ENCODE data around the gene SLC25A48.
"Not testable (repeated sequence)": the region's sequence is repeated elsewhere in the genome, so short reads cannot be mapped to it uniquely, and the experiment has no call there.

Gene SLC25A48

DNA sequence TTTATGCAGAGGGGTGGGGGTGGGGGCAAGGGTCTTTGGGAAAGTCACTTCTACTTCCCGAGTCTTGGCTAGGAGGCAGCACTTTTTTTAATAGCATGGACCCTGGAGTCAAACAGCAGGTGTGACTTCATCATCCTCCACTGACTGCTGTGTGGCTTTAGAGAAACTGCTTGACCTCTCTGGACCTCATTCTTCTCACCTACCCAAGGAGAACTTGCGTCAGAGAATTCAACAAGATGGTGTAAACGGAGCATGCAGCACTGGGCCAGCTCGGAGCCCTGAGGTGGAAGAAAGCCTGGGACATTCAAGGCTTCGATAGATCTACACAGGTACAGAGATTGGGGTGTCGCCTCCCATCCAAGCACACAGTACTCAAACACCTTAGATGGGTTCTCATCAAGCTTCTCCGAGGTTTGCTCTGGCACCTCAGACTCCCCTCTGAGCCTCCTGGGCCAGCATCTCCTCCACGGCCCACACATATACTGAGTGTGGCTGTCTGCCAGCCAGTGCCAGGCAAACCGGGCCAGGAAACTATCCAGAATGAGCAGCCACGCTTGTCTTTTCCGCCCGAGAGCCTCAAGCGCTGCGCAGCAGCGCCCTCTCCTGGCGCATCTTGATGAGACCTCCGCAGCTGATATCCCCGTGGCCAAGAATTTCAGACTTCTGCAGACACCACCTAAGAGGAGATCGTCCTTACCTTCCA lies 4.6 kb upstream of the SLC25A48 start:
- DNase-seq (ENCODE audit: low read depth) = peak; percentile 28

DNA sequence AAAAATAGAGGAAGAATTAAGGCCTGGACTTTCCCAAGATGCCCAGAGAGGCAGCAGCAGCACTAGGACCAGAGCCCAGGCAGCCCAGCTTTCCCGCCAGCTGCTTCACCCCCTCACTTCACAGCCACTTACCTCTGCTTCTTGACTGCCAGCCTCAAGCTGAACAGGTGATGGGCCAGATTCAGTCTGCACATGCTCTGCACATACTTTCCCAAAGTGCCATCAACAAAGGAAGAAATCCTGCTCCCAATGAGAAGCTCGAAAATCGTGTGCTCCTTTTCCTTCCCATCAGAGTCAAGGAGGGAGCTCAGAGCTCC lies 4.1 kb upstream of the SLC25A48 start:
- no peak for DNase-seq (ENCODE audit: low read depth)

DNA sequence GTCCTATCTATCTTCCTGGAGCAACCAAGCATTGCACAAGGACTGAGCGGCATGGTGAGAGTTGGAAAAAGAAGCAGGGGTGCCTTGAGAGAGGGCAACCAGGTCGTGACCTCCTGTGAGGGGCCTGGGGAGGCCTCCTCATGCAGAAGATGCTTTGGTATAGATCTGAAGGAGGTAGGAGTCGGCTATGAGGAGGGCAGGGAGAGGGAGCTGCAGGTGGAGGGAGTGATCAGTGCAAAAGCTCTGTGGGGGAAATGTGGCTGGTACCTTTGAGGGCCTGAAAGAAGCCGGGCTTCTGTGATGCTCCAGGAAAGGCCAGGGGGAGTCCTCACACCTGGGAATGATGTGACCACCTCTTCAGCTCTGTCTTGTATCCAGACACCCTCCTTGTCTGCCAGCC lies 3.6 kb upstream of the SLC25A48 start:
- no peak for DNase-seq (ENCODE audit: low read depth)

DNA sequence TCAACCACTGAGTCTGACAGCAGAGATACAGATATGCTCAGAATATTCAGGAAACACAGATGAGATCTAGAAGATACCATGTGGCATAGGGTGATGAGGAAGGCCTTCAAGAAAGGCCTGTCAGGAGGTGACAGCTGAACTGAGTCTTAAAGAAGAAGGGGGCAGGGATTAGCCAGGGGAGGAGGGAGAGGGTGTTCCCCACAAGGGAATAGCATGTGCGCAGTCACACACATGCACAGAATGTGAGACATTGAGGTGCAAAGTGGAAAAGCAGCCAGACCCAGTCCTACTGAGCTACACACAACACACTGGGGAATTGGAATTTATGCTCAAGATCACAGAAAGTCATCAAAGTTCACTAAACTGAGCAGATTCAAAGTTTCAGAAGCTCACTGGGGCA lies 3.0 kb upstream of the SLC25A48 start:
- no peak for DNase-seq (ENCODE audit: low read depth)

DNA sequence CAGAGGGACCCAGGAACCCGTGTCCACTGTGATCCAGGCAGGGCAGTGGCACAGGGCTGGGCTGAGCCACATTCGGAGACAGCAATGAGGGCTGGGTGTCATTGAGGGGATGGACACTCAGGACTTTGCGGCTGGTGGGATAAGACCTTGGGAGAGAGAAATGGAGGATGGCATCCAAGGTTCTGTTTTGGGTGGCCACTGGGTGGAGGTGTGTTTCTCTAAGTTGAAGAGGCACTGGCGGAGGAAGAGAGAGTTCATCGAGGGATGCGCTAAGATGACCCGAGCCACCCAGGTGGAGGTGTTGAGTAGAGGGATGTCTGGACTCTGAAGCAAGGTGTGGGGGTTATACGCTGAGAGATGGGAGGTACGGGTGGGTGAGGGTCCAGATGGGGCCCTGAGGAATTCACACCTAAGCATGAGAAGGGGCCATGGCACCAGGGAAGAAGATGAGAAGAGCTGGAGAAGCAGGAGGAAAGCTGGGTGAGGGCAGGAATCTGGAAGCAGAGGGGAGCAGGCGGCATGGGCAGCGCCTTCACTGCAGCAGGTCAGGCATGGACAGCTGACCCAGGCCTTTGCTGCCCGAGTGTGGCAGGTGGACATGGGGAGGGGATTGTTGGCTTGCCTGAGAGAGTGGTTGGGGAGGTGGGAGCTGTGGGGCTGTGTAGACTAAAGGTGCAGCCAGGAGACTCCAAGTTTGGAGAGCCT lies 2.5 kb upstream of the SLC25A48 start:
- DNase-seq (ENCODE audit: low read depth) = no peak

DNA sequence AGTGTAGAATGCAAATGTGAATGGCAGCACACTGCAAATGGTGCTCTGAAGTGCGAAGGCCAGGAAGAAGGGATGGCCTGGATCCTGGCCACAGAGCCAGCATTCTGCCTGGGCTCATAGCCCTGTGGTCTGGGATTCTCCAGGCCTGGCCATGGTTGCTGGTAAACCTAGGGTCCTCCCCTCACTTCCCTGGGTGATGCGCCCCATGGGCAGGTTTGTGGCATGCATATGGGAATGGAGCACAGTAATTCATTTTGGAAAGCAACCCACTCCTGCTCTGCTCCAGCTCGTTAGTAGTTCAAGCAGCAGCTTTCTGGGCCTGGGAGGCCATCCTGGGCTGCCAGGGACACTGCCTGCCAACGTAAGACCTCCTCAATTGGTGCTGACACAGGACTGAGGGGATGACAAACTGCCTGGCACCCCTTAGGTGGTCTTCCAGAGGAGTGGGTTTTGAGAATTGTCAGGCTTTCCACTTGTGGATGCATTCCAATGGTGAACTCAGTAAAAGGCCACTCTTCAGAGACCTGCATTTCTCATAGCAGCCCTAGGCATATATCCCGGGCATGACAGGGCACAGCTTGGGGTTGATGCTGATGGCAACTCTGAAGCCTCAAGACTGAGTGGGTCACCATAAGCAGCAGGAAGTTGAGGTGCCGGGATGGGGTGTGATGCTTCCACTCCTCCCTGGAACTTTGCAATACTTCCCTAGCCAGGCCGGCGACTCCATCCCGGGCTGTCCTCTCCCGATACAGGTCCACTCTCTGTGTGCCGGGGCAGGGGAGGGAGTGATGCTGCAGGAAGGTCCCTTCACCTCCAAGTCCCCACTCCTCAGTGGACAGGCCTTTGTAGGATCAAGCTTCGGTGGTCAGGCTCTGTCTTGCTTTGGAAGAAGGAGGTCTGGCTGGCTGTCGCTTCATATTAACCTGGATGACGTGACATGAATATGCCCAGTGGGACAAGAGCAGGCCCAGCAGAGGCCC lies 1.2 kb upstream of the SLC25A48 start:
- DNase-seq (ENCODE audit: low read depth) = no peak

DNA sequence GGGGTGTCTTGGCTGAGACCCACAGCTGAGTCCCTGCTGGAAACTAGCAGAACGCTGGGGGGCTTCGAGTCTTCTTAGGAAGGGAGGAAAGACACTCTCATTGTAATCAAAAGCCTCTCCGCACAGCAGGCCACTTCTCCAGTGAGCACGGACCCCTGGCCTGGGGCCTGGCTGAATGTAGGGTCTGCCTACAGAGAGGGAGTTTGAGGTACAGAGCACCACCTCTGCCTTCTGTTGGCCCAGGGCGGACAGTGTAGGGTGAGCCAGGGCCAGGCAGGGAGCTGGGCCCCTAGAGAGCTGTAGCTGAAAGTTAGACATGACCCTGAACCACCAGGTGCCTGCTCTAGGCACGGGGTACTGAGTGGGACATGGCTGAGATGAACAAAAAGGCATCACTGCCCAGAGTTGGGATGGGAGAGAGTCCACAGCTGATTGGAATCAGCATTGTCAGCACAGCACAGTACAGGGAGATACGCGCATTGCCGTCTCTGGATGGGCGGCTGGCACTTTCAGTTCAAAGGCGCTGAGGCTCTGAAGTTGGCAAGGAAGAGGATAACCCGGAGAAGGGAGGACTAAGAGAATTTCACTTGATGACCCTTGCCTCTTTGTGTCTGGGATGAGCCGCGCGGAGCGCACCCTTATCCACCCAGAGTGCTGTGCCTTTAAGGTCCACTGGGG lies 363 bp upstream of the SLC25A48 start:
- peak; percentile 3 for DNase-seq (ENCODE audit: low read depth)

DNA sequence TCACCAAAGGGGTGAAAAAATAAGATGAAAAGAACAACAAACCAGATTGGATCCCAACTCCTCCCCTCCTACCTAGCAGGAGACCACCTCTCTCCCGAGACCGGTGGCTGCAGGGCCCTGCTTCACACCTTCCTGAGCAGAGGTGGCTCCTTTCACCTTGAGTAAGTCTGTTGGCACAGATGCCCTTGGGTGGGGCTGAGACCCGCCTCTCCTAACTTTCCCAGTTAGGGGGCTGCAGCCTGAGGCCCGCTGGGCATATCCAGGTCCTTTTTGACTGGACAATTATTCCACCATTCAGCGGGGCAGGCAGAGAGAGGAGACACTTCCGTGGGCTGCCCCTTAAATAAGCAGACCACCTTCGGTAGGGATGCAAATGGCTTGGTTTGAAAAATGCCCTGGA lies 1.3 kb downstream of the SLC25A48 start:
- no peak for DNase-seq (ENCODE audit: low read depth)

DNA sequence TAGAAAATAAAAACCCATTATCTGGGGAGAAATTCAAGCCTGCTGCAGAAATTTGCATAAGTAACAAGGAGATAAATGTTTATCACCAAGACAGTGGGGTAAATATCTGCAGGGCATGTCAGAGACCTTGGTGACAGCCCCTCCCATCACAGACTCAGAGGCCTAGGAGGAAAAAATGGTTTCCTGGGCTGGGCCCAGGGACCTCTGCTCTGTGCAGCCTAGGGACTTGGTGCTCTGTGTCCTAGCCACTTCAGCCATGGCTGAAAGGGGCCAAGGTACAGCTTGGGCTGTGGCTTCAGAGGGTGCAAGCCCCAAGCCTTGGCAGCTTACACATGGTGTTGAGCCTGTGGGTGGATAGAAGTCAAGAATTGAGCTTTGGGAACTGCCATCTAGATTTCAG lies 3.9 kb downstream of the SLC25A48 start:
- not testable (repeated sequence) for DNase-seq (ENCODE audit: low read depth)

DNA sequence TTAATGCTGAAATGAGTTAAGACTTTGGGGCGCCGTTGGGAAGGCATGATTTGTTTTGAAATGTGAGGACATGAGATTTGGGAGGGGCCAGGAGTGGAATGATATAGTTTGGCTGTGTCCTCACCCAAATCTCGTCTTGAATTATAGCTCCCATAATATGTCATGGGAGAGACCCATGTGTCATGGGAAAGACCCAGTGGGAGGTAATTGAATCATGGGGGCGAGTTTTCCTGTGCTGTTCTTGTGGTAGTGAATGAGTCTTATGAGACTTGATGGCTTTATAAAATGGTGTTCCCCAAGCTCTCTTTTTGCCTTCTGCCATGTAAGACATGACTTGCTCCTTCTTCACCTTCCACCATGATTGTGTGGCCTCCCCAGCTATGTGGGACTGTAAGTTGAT lies 5.1 kb downstream of the SLC25A48 start:
- no peak for DNase-seq (ENCODE audit: low read depth)

DNA sequence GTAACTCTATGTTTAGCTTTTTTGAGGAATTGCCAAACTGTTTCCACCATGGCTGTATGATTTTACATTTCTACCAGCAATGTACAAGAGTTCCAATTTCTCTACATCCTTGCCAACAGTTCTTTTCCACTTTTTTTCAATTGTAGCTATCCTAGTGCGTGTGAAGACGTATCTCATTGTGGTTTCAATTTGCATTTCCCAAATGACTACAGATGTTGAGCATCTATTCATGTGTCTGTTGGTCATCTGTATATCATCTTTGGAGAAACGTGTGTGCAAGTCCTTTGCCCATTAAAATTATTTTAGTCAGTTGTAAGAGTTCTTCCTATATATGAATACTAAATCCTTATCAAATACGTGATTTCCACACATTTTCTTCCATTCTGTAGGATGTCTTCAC lies 6.5 kb downstream of the SLC25A48 start:
- DNase-seq (ENCODE audit: low read depth) = no peak

DNA sequence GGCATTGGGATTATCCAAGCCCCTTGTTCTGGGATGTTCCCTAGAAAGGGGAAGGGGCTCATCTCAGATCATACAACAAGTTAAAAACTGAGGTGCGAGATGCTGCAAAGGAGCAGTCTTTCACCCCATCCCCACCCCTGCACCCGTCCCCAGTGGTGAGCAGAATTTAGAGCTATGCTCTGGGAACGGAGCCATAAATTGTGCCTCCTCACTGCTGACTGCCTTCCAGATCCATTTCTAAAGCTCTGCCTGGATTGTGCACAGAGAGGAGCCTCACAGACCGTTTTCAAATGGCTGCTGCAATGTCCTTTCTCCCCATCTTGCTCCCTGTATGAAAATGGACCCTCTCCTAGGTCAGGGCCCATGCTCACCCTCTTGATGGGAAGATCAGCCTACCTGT lies 8.3 kb downstream of the SLC25A48 start:
- no peak for DNase-seq (ENCODE audit: low read depth)

DNA sequence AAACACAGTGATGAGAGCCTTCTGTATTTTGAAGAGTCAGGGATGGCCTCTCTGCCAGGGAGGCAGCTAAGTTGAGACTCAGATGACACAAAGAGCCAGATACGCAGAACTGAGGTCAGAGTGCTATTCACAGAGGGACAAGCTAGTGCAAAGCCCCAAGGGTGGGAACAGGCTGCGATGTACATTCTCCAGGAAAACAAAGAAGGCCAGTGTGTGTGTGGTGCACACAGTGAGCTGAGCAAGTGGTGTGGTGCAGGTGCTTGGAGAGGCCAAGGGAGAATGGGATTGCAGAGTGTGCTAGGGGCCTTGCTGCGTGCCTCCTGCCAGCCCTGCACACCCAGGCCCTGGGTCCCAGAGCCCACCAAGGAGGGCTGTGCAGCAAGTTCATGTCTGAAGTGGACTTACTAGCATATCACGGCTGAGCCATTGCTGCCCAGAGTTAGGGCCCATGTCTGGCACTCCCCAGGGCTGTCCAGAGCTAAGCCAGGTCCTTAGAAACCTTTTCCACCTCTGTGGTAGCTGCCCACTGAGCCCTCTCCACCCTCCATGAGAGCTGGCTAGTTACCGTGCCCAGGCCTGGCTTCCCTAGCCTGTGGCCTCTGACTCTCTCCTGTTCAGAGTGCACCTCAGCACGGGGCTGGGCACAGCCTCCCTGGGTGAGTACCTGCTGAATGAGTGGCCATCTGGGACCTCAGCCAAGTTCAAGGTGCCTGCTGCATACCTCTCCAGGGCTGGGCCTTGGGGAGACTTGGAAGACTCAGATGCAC lies 9.3 kb downstream of the SLC25A48 start:
- DNase-seq (ENCODE audit: low read depth) = no peak

DNA sequence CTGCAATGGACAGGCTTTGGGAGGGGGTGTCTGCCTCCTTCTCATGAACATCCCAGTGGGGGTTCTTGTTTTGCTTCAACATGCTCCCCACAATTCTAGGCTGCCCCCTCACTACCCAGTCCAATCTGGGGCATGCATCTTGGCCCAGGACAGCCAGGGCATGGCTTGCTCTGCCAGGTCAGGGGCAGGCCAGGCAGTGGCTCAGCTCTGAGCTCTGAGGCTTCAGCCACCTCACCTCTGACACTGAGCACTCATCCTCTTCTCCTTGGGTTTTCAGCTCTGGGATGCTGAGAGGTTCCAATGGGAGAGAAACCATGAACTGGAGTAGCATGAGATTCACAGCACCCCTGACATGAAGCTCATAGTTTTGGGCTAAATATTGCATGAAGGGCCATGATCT lies 11.8 kb downstream of the SLC25A48 start:
- no peak for DNase-seq (ENCODE audit: low read depth)

DNA sequence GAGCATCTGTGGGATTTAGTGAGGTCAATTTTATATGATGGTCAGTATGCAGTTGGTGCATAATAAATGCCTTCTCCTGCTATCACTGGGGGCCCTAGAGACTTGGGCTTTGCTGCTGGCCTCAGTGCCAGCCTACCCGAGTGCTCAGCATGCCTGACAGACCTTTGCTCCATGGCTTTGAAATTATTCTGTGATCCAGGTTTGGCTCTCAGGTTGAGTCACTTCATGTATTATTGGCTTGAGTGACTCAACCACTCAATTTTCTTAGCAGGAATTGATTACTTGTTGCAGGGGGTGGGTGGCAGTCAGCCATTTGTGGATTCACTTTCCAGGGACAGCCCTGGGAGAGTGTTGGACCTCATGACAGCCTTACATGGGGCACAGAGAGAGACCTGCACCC lies 13.5 kb downstream of the SLC25A48 start:
- DNase-seq (ENCODE audit: low read depth) = no peak

DNA sequence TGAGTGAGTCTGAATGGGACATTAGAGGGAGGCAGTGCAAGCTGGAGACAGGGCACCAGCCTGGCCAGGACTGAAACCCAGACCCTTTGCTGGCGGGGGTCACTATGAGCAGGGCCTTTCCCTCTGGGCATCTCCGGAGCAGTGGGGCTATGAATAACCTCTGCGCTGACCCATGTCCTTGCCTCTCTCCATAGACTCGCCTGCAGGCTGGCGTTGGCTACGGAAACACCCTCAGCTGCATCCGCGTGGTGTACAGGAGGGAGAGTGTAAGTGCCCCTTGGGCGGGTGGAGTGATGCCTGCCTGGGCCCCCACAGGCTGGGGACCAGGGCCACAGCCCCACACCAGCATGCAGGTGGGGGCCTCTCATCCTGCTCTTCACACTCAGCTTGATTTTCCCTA lies 15.8 kb downstream of the SLC25A48 start:
- no peak for DNase-seq (ENCODE audit: low read depth)

DNA sequence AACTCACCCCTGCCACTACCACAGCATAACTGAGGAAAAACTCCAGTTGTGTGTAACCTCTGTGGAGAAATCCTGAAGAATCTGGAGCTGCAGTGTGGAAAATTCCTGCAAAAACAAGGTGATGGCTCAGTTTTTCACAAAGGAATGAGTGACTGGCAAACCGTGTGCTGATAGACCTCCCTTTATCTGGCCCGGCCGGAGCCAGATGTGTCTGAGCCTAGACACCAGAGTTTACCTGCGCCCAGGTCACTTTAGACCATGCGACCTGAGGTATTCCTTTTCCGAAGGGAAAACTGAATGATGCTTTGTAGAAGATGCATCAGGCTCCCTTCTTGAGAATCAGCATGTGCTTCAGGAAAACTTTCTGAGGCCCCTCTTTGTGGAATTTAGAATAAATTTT lies 16.2 kb downstream of the SLC25A48 start:
- no peak for DNase-seq (ENCODE audit: low read depth)

DNA sequence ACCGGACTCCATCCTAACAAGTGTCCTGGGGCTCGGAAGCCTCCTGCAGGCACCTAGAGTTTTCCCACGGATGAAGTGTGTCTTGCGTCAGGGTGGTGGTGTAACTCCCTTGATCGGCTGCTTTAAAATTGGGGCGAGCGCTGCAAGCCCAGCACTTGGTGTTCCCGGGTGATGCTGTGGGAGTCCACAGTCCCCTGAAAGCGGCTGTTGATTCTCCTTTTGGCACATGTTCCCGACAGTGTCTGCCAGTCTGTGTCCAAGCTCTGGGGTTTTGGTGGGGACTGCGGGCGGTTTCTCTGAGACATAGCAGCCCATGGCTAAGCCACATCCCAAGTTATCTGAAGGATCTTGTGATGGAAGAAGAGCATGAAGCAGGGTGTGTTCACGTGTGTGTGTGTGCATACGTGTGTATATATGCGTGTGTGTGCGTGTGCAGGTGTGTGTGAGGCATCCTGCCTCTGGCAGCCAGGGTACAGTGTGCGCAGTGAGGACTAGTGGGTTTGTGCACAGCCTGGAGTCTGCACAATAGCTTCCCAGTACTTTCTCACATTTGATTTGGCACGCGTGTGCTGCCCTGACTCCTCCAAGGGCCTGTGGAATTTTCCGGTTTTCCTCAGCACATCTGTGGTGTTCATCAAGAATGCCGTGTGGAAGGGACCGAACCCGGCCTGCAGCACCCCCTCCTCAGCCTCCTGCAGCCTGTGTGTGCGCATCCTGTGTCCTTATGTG lies 16.9 kb downstream of the SLC25A48 start:
- no peak for DNase-seq (ENCODE audit: low read depth)

DNA sequence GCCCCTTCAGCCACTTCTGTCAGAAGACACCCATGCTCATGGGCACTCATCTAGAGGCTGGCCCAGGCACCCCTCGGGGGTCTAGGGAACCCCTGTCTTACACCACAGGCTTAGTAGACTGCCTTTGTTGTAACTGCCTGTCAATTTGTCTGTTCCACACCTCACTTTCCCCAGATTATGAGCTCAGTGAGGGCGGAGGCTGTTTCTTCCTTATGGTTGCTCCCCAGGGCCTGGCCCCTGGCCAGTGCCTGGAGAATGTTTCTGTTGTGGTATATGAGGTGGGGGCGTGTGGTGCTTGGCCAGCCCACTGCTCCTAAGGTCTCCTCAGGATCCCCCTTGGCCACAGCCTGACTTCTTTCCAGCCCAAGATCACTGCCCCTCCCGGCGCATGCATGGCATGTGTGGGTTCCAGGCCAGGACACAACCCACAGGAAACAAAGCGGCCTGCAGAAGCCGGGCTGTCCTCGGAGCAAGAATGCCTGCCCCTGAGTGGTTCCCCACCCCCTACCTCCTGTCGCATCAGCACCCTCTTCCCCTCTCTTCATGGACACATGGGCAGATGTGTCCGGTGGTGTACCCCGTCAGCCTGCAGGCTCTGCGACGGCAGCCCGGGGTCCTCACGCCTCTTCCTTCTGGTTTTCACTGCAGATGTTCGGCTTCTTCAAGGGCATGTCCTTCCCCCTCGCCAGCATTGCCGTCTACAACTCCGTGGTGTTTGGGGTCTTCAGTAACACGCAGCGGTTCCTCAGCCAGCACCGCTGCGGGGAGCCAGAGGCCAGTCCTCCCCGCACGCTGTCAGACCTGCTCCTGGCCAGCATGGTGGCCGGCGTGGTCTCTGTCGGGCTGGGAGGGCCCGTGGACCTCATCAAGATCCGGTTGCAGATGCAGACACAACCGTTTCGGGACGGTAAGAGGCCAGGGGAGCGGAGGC lies 17.7 kb downstream of the SLC25A48 start:
- no peak for DNase-seq (ENCODE audit: low read depth)
